Gastroesophageal sphincter (tissue), 4 donors: ENCODE data around the gene GPR35. TPM values are rescaled to one million over a fixed set of nuclear protein-coding genes. Genes with fewer than 3 reads are reported as not detected.

Experiments
- ATAC-seq: fragments of 150-250 bp; one replicate; pipeline ENCODE4 v1.9.1; 2016; ENCODE audit warnings: mild to moderate bottlenecking, moderate library complexity
- H3K27ac ChIP-seq, 4 donors: fragments of 200-600 bp; sonication (generic) in 3 of 4; 1 replicate in 3 of 4; 2 replicates in 1 of 4; pipeline ENCODE4 v1.5.1; 2016 to 2019
- H3K27me3 ChIP-seq: fragments of 200-600 bp; sonication (generic); one replicate; pipeline ENCODE4 v1.5.1; 2019
- H3K36me3 ChIP-seq, 2 donors: fragments of 200-600 bp; sonication (generic); one replicate each; pipeline ENCODE4 v1.5.1; 2019; ENCODE audit warnings: control low read depth in 1 of 2
- H3K4me1 ChIP-seq, 3 donors: fragments of 200-600 bp; sonication (generic); 1 replicate in 2 of 3; 2 replicates in 1 of 3; pipeline ENCODE4 v1.5.1; 2016 to 2019; ENCODE audit warnings: control low read depth in 2 of 3
- H3K4me3 ChIP-seq, 2 donors: fragments of 200-600 bp; sonication (generic); one replicate each; pipeline ENCODE4 v1.5.1; 2019; ENCODE audit warnings: mild to moderate bottlenecking in 1 of 2, moderate library complexity in 1 of 2
- H3K9me3 ChIP-seq, 3 donors: fragments of 200-600 bp; sonication (generic); one replicate each; pipeline ENCODE4 v1.5.1; 2017 to 2019; ENCODE audit warnings: control low read depth in 2 of 3
- CTCF ChIP-seq, 4 experiments: fragments of 200-600 bp in 2 of 4; fragments of 450-650 bp in 2 of 4; sonication (generic) in 1 of 4; IDR thresholded peaks; one replicate each; pipeline ENCODE4 v1.5.1; 2017 to 2019; ENCODE audit warnings: antibody characterized with exemption in 4 of 4, mild to moderate bottlenecking in 2 of 4, moderate library complexity in 2 of 4
- EP300 ChIP-seq: sonication (generic); formaldehyde crosslinking; IDR thresholded peaks from one replicate; pipeline ENCODE4 v1.6.1; 2017; ENCODE audit warnings: antibody characterized with exemption, mild to moderate bottlenecking
- POLR2A ChIP-seq, 2 donors: fragments of 450-650 bp; IDR thresholded peaks; one replicate each; pipeline ENCODE4 v1.6.1; 2017; ENCODE audit warnings: antibody characterized with exemption in 2 of 2, mild to moderate bottlenecking in 2 of 2, moderate library complexity in 1 of 2
- POLR2AphosphoS5 ChIP-seq: sonication (generic); formaldehyde crosslinking; IDR thresholded peaks from one replicate; pipeline ENCODE4 v1.6.1; 2017; ENCODE audit warnings: antibody characterized with exemption
- WGBS, 2 donors: methylation state at CpG; one replicate each; pipeline ENCODE4 v1.1.5; 2018; ENCODE audit warnings: low coverage in 1 of 2; 5-methylcytosine and 5-hydroxymethylcytosine counted together
- total RNA-seq, 4 donors: library from RNA; depleted of rRNA; stranded (reverse); fragments of >200 nt; gene quantifications; one replicate each; pipeline ENCODE4 v1.1.0, GENCODE V29; 2016

GPR35 gene
- total RNA-seq, 4 donors from 2014 or later = 0.93 to 2.3 (median 1.9) TPM

GRCh38 chr2:240644171-240644651 lies 18.9 kb downstream of the GPR35 start:
- Histone ChIP-seq H3K27ac (no peak overlapping the region), H3K36me3 (no peaks in the 10 kb centered on the region), H3K9me3 (no peaks in the 10 kb centered on the region), H3K4me1 (no peaks in the 10 kb centered on the region), H3K4me3 (no peak overlapping the region), H3K27me3 (peaks cover 86% of the 10 kb centered on the region)
- WGBS, 2 donors = 0 to 51% methylated on average over 1 to 3 of the region's 14 CpGs
- no peak for ATAC-seq
- TF ChIP-seq POLR2A (IDR thresholded peaks at IDR 0.05) = no peak
- no peak for TF ChIP-seq EP300
- TF ChIP-seq POLR2AphosphoS5 = no peak
- TF ChIP-seq CTCF (IDR thresholded peaks at IDR 0.05) = no peak

GRCh38 chr2:240644859-240645301 lies 19.6 kb downstream of the GPR35 start:
- Histone ChIP-seq H3K4me1 (no peaks in the 10 kb centered on the region), H3K36me3 (no peaks in the 10 kb centered on the region), H3K4me3 (no peak overlapping the region), H3K27ac (no peak overlapping the region), H3K9me3 (no peaks in the 10 kb centered on the region), H3K27me3 (peaks cover 84% of the 10 kb centered on the region)
- no peak for TF ChIP-seq CTCF (IDR thresholded peaks at IDR 0.05)
- TF ChIP-seq POLR2AphosphoS5 = no peak
- TF ChIP-seq POLR2A (IDR thresholded peaks at IDR 0.05) = no peak
- TF ChIP-seq EP300 = no peak
- WGBS, 2 donors = no CpG with 5 or more reads among the region's 8 CpGs
- no peak for ATAC-seq

- no peaks in the 10 kb centered on the region for H3K36me3 ChIP-seq
- TF ChIP-seq POLR2A (IDR thresholded peaks at IDR 0.05) (no peak), EP300 (no peak), POLR2AphosphoS5 (no peak), CTCF (IDR thresholded peaks at IDR 0.05) (no peak)
- H3K4me1 ChIP-seq = no peaks in the 10 kb centered on the region
- no peak overlapping the region for H3K27ac ChIP-seq
- no CpG with 5 or more reads among the region's 10 CpGs for WGBS, 2 donors
- H3K4me3 ChIP-seq = no peak overlapping the region
- no peaks in the 10 kb centered on the region for H3K9me3 ChIP-seq
- peaks cover 88% of the 10 kb centered on the region for H3K27me3 ChIP-seq
- ATAC-seq = no peak
These were observed 20.1 kb downstream of the GPR35 start for GRCh38 chr2:240645346-240645745.

- Histone ChIP-seq H3K27ac (no peak overlapping the region), H3K36me3 (no peaks in the 10 kb centered on the region), H3K4me3 (no peak overlapping the region), H3K9me3 (no peaks in the 10 kb centered on the region), H3K27me3 (peaks cover 92% of the 10 kb centered on the region), H3K4me1 (no peaks in the 10 kb centered on the region)
- TF ChIP-seq POLR2A (IDR thresholded peaks at IDR 0.05) (no peak), POLR2AphosphoS5 (no peak), EP300 (no peak), CTCF (IDR thresholded peaks at IDR 0.05) (no peak)
- no peak for ATAC-seq
- 85 to 94% methylated on average over 6 to 8 of the region's 10 CpGs for WGBS, 2 donors
These were observed 20.5 kb downstream of the GPR35 start for GRCh38 chr2:240645801-240646175.

GRCh38 chr2:240646176-240646899 lies 21.1 kb downstream of the GPR35 start:
- no peaks in the 10 kb centered on the region for H3K4me1 ChIP-seq
- WGBS, 2 donors = 87 to 100% methylated on average over 1 to 3 of the region's 36 CpGs
- no peaks in the 10 kb centered on the region for H3K36me3 ChIP-seq
- peaks cover 93% of the 10 kb centered on the region for H3K27me3 ChIP-seq
- no peaks in the 10 kb centered on the region for H3K9me3 ChIP-seq
- ATAC-seq = no peak
- H3K27ac ChIP-seq = no peak overlapping the region
- no peak overlapping the region for H3K4me3 ChIP-seq
- TF ChIP-seq EP300 = no peak
- TF ChIP-seq POLR2A (IDR thresholded peaks at IDR 0.05) = no peak
- no peak for TF ChIP-seq POLR2AphosphoS5
- no peak for TF ChIP-seq CTCF (IDR thresholded peaks at IDR 0.05)
